ENCODE measurements around the gene SEMA5B.

GRCh38 chr3:122916084-122916483 lies 111.5 kb downstream of the SEMA5B start:
- no peak for TF ChIP-seq POLR2A (IDR thresholded peaks at IDR 0.05)
- TF ChIP-seq CTCF (IDR thresholded peaks at IDR 0.05): no peak
